Astrocyte (in vitro differentiated cells and primary cell): ENCODE measurements around the gene CD82.

Source experiments
- CTCF ChIP-seq: IDR thresholded peaks from 2 replicates; pipeline ENCODE4 v1.5.1; 2011; ENCODE audit warnings: low read depth, mild to moderate bottlenecking, inconsistent platforms, low read length, moderate library complexity; ENCODE audit not compliant: insufficient read depth
- EZH2 ChIP-seq: IDR thresholded peaks from 2 replicates; pipeline ENCODE4 v1.6.1; 2012; ENCODE audit warnings: mild to moderate bottlenecking, low read length, inconsistent platforms; ENCODE audit not compliant: insufficient read depth

GRCh38 chr11:44626645-44627044, 61.2 kb downstream of the CD82 start:
- no peak for TF ChIP-seq CTCF
- no peak for TF ChIP-seq EZH2
